Transverse colon (tissue), 4 donors: ENCODE data around the gene PVALEF. TPM values are rescaled to one million over a fixed set of nuclear protein-coding genes. Genes with fewer than 3 reads are reported as not detected.
"Not testable (repeated sequence)": the region's sequence is repeated elsewhere in the genome, so short reads cannot be mapped to it uniquely, and the experiment has no call there.

Source experiments
- DNase-seq: peaks from one replicate; pipeline ENCODE4 v3.0.0-alpha.2; 2019
- H3K27ac ChIP-seq, 4 donors: fragments of 200-600 bp; sonication (generic); 2 replicates each; pipeline ENCODE4 v1.5.1; 2016 to 2018; ENCODE audit warnings: inconsistent platforms in 4 of 4
- H3K27me3 ChIP-seq: fragments of 200-600 bp; sonication (generic); 2 replicates; pipeline ENCODE4 v1.5.1; 2017; ENCODE audit warnings: inconsistent platforms
- H3K36me3 ChIP-seq, 4 donors: fragments of 200-600 bp; sonication (generic); 2 replicates each; pipeline ENCODE4 v1.5.1; 2017 to 2019; ENCODE audit warnings: inconsistent platforms in 4 of 4
- H3K4me1 ChIP-seq, 4 donors: fragments of 200-600 bp; sonication (generic); 2 replicates each; pipeline ENCODE4 v1.5.1; 2017 to 2020; ENCODE audit warnings: inconsistent platforms in 4 of 4
- H3K4me3 ChIP-seq, 4 donors: fragments of 200-600 bp; sonication (generic); 1 replicate in 1 of 4; 2 replicates in 3 of 4; pipeline versions ENCODE4 v1.5.1 to v1.6.1; 2017 to 2019; ENCODE audit warnings: inconsistent platforms in 4 of 4
- H3K9me3 ChIP-seq, 2 donors: fragments of 200-600 bp; sonication (generic); 2 replicates each; pipeline ENCODE4 v1.5.1; 2017 to 2019; ENCODE audit warnings: inconsistent platforms in 2 of 2
- CTCF ChIP-seq, 5 experiments: fragments of 200-600 bp in 3 of 5; fragments of 450-650 bp in 2 of 5; sonication (generic) in 3 of 5; IDR thresholded peaks; 1 replicate in 2 of 5; 2 replicates in 3 of 5; pipeline ENCODE4 v1.5.1; 2016 to 2017; ENCODE audit warnings: antibody characterized with exemption in 5 of 5, inconsistent platforms in 3 of 5, mild to moderate bottlenecking in 2 of 5, moderate library complexity in 1 of 5
- EP300 ChIP-seq: sonication (generic); formaldehyde crosslinking; IDR thresholded peaks from one replicate; pipeline ENCODE4 v1.6.1; 2017; ENCODE audit warnings: antibody characterized with exemption, low read depth
- POLR2A ChIP-seq: fragments of 450-650 bp; IDR thresholded peaks from one replicate; pipeline ENCODE4 v1.6.1; 2016; ENCODE audit warnings: antibody characterized with exemption, mild to moderate bottlenecking, moderate library complexity
- POLR2AphosphoS5 ChIP-seq, 3 donors: sonication (generic); formaldehyde crosslinking; IDR thresholded peaks; one replicate each; pipeline ENCODE4 v1.6.1; 2016; ENCODE audit warnings: antibody characterized with exemption in 3 of 3
- WGBS, 2 donors: methylation state at CpG; one replicate each; pipeline ENCODE4 v1.1.5; 2018; ENCODE audit warnings: low coverage in 1 of 2; 5-methylcytosine and 5-hydroxymethylcytosine counted together
- in situ Hi-C, 4 donors: fragments of 200-750 bp; cut with MboI; loops; one replicate each; pipeline versions ENCODE4 v1.15.0 to v1.15.1; 2017; ENCODE audit warnings: low sequenced_read_pairs in 3 of 4, low pct_ligation_motif_present in 1 of 4, low pct_unique_long_range_greater_than_20kb in 1 of 4
- intact Hi-C: fragments of 100-400 bp; cut with DNase I; formaldehyde crosslinking; loops from one replicate; pipeline ENCODE4 v1.15.1; 2023; ENCODE audit warnings: low total_unique reads
- total RNA-seq, 4 donors: library from RNA; depleted of rRNA; stranded (reverse); fragments of >200 nt; gene quantifications; one replicate each; pipeline ENCODE4 v1.1.0, GENCODE V29; 2016

The PVALEF gene
- total RNA-seq, 4 donors from 2014 or later = not detected

GRCh38 chr17:81152288-81152828 lies 12.9 kb upstream of the PVALEF start:
- TF ChIP-seq EP300 = no peak
- TF ChIP-seq POLR2A = no peak
- TF ChIP-seq POLR2AphosphoS5 (IDR thresholded peaks at IDR 0.05) = no peak
- TF ChIP-seq CTCF (IDR thresholded peaks at IDR 0.05) = no peak

GRCh38 chr17:81153340-81153803 lies 11.9 kb upstream of the PVALEF start:
- no peaks in the 10 kb centered on the region for H3K36me3 ChIP-seq
- 53 to 77% methylated on average over 3 to 17 of the region's 17 CpGs for WGBS, 2 donors
- intact Hi-C loops (no loop called here), in situ Hi-C loops (no loop called here)
- no peak overlapping the region for H3K27ac ChIP-seq
- no peaks in the 10 kb centered on the region for H3K9me3 ChIP-seq
- H3K27me3 ChIP-seq = no peaks in the 10 kb centered on the region
- H3K4me3 ChIP-seq = no peak overlapping the region
- TF ChIP-seq EP300 (no peak), CTCF (IDR thresholded peaks at IDR 0.05) (no peak), POLR2A (no peak), POLR2AphosphoS5 (IDR thresholded peaks at IDR 0.05) (no peak)
- DNase-seq = no peak
- no peaks in the 10 kb centered on the region for H3K4me1 ChIP-seq

More at GRCh38 chr17:81152288-81152828, 12.9 kb upstream of the PVALEF start:
- Histone ChIP-seq H3K27ac (no peak overlapping the region), H3K27me3 (no peaks in the 10 kb centered on the region), H3K36me3 (no peaks in the 10 kb centered on the region), H3K4me3 (no peak overlapping the region), H3K9me3 (no peaks in the 10 kb centered on the region), H3K4me1 (no peaks in the 10 kb centered on the region)
- 78 to 80% methylated on average over 2 to 8 of the region's 8 CpGs for WGBS, 2 donors
- in situ Hi-C loops = no loop called here
- no peak for DNase-seq
- intact Hi-C loops = no loop called here

GRCh38 chr17:81154016-81154415 lies 11.3 kb upstream of the PVALEF start:
- intact Hi-C loops, H3K27me3 ChIP-seq, DNase-seq, H3K27ac ChIP-seq, H3K9me3 ChIP-seq, H3K4me3 ChIP-seq, H3K36me3 ChIP-seq, H3K4me1 ChIP-seq, in situ Hi-C loops: not testable (repeated sequence)
- WGBS, 2 donors = 78 to 88% methylated on average over 6 to 9 of the region's 9 CpGs

- TF ChIP-seq CTCF (IDR thresholded peaks at IDR 0.05) (no peak), POLR2AphosphoS5 (IDR thresholded peaks at IDR 0.05) (no peak), EP300 (no peak), POLR2A (no peak)
- no peaks in the 10 kb centered on the region for H3K36me3 ChIP-seq
- no peaks in the 10 kb centered on the region for H3K9me3 ChIP-seq
- no peaks in the 10 kb centered on the region for H3K4me1 ChIP-seq
- 85 to 93% methylated on average over 12 to 18 of the region's 18 CpGs for WGBS, 2 donors
- no peak for DNase-seq
- in situ Hi-C loops (no loop called here), intact Hi-C loops (no loop called here)
- no peak overlapping the region for H3K4me3 ChIP-seq
- H3K27ac ChIP-seq = no peak overlapping the region
- peaks cover 2% of the 10 kb centered on the region for H3K27me3 ChIP-seq
Measured at GRCh38 chr17:81154961-81155360, 10.3 kb upstream of the PVALEF start.
